ENCODE measurements around the gene NOD1.
"Not testable (repeated sequence)": the region's sequence is repeated elsewhere in the genome, so short reads cannot be mapped to it uniquely, and the experiment has no call there.

NOD1 gene

GRCh38 chr7:30511494-30511893 lies 32.9 kb upstream of the NOD1 start:
- TF ChIP-seq, protein P1, sequence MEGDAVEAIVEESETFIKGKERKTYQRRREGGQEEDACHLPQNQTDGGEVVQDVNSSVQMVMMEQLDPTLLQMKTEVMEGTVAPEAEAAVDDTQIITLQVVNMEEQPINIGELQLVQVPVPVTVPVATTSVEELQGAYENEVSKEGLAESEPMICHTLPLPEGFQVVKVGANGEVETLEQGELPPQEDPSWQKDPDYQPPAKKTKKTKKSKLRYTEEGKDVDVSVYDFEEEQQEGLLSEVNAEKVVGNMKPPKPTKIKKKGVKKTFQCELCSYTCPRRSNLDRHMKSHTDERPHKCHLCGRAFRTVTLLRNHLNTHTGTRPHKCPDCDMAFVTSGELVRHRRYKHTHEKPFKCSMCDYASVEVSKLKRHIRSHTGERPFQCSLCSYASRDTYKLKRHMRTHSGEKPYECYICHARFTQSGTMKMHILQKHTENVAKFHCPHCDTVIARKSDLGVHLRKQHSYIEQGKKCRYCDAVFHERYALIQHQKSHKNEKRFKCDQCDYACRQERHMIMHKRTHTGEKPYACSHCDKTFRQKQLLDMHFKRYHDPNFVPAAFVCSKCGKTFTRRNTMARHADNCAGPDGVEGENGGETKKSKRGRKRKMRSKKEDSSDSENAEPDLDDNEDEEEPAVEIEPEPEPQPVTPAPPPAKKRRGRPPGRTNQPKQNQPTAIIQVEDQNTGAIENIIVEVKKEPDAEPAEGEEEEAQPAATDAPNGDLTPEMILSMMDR (IDR thresholded peaks at IDR 0.05; ENCODE audit: insufficient read depth, low read length), result no peak
- TF ChIP-seq REST (IDR thresholded peaks at IDR 0.05; ENCODE audit: insufficient replicate concordance, low read depth), result no peak
- TF ChIP-seq GABPA (IDR thresholded peaks at IDR 0.05; ENCODE audit: low read depth), result no peak
- TF ChIP-seq SPI1 (IDR thresholded peaks at IDR 0.05; ENCODE audit: borderline replicate concordance, low read depth), result no peak
- TF ChIP-seq POLR2AphosphoS5 (IDR thresholded peaks at IDR 0.05; ENCODE audit: low read depth), result no peak
- no peaks in the 10 kb centered on the region for H3K27me3 ChIP-seq (ENCODE audit: insufficient read depth, poor library complexity, severe bottlenecking)
- H3K4me3 ChIP-seq (replicated peaks; ENCODE audit: insufficient read depth, low read length), result no peak overlapping the region
- no peak overlapping the region for H3K27ac ChIP-seq (replicated peaks)
- no peak for DNase-seq (ENCODE audit: low read depth in 1 of 2, low spot score in 1 of 2)

DNA sequence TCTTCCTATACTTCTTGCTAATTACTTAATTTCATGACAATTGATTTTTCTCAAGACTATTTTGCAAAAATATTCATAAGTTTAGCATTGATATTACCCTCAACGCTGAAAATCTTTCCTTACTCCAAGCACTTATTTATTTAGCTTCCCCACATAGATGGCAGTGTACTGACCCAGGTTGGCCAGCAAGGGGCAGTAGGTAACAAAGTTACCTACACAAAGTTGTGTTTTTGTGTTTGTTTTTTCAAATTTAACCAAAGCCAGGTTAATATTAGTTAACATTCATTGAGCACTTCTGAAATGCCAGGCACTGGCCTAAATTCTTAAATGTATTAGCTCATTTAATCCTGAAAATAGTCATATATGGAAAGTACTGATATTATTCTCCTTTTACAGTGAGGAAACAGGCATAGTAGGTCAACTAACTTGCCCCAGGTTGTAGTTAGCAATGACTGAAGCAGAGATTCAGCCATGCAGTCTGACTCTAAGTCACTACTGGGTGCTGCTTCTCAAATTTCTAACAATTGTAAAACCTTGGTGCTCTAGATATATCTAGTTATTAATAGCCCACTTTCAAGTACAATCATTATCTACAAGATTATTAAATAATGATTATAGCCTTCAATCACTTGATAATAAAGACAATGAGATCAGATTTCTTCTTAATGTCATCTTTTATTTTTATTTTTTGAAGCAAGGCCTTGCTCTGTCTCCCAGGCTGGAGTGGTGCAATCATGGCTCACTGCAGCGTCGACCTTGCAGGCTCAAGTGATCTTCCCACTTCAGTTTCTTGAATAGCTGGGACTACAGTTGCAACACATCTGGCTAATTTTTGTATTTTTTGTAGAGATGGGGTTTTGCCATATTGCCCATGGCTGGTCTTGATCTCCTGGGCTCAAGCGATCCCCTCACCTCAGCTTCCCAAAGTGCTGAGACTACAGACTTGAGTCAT lies 31.8 kb upstream of the NOD1 start:
- TF ChIP-seq, protein P1 (IDR thresholded peaks at IDR 0.05; ENCODE audit: insufficient read depth, low read length), result peak; percentile 56
- TF ChIP-seq POLR2AphosphoS5 (IDR thresholded peaks at IDR 0.05; ENCODE audit: low read depth) (no peak), GABPA (IDR thresholded peaks at IDR 0.05; ENCODE audit: low read depth) (no peak), REST (IDR thresholded peaks at IDR 0.05; ENCODE audit: insufficient replicate concordance, low read depth) (no peak)
- H3K27me3 ChIP-seq (ENCODE audit: insufficient read depth, poor library complexity, severe bottlenecking), result no peaks in the 10 kb centered on the region
- H3K4me3 ChIP-seq (replicated peaks; ENCODE audit: insufficient read depth, low read length), result no peak overlapping the region
- H3K27ac ChIP-seq (replicated peaks), result no peak overlapping the region
- peak in 1 of 2 experiments; percentile 35 for DNase-seq (ENCODE audit: low read depth in 1 of 2, low spot score in 1 of 2)

- not testable (repeated sequence) for DNase-seq (ENCODE audit: low read depth in 1 of 2, low spot score in 1 of 2); H3K27ac ChIP-seq (replicated peaks); H3K4me3 ChIP-seq (replicated peaks; ENCODE audit: insufficient read depth, low read length); H3K27me3 ChIP-seq (ENCODE audit: insufficient read depth, poor library complexity, severe bottlenecking)
Measured at GRCh38 chr7:30509171-30509857, 30.7 kb upstream of the NOD1 start.

GRCh38 chr7:30507346-30507900 lies 28.8 kb upstream of the NOD1 start:
- not testable (repeated sequence) for H3K4me3 ChIP-seq (replicated peaks; ENCODE audit: insufficient read depth, low read length); H3K27ac ChIP-seq (replicated peaks); DNase-seq (ENCODE audit: low read depth in 1 of 2, low spot score in 1 of 2); H3K27me3 ChIP-seq (ENCODE audit: insufficient read depth, poor library complexity, severe bottlenecking)
